ENCODE results near the gene BCOR.

BCOR gene

DNA sequence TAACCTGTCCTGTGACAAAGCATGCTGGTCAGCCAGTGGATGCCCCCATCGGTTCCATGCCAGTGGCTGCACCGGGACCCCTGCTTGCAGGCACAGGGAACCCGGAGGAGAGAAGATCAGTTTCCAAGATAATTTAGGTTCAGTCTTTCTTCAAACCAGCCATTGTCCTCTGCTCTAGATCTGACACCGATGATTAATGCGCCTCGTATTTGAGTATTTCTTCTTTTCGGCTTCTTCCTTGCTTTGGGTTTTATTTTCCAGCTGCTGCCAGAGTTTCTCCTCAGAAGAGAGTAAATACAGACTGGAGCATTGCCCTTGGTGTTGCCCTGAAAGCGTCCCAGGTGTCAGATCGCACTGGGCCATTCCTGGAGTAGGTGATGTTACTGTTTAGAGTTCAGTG lies 19.2 kb upstream of the BCOR start:
- no peak overlapping the region for H3K4me3 ChIP-seq (ENCODE audit: low read depth, low read length)

DNA sequence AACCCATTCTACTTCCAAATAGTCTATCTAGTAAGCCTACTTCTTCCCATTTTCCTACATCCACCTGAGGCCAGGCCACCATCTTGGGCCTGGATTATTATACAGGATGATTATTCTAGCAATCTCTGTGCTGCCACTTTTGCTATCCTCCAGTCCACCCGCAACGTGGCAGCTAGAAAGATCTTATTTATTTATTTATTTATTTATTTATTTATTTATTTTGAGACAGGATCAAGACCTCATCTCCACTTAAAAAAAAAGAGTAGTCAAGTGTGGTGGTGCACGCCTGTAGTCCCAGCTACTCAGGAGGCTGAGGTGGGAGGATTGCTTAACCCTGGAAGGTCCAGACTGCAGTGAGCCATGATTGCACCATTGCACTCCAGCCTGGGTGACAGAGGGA lies 15.2 kb upstream of the BCOR start:
- H3K4me3 ChIP-seq (ENCODE audit: low read depth, low read length) = no peak overlapping the region

DNA sequence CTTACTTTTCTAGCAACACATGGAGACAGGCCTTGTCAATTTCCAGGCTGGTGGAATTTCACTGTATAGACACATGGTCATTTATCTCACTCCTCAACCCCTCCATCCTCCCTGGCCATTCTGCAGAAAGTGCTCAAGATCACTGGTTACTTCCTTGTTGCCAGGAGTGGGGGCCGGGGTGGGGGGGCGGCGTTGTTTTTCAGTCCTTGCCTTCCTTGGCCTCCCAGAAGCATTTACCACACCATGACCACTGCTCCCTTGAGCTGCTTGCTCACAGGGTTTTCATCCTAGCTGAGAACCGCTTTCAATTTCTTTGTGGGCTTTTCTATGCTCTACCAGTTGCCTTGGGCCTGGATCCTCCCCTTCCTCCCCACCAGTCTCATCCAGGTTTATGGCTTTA lies 14.1 kb upstream of the BCOR start:
- H3K4me3 ChIP-seq (ENCODE audit: low read depth, low read length) = no peak overlapping the region

DNA sequence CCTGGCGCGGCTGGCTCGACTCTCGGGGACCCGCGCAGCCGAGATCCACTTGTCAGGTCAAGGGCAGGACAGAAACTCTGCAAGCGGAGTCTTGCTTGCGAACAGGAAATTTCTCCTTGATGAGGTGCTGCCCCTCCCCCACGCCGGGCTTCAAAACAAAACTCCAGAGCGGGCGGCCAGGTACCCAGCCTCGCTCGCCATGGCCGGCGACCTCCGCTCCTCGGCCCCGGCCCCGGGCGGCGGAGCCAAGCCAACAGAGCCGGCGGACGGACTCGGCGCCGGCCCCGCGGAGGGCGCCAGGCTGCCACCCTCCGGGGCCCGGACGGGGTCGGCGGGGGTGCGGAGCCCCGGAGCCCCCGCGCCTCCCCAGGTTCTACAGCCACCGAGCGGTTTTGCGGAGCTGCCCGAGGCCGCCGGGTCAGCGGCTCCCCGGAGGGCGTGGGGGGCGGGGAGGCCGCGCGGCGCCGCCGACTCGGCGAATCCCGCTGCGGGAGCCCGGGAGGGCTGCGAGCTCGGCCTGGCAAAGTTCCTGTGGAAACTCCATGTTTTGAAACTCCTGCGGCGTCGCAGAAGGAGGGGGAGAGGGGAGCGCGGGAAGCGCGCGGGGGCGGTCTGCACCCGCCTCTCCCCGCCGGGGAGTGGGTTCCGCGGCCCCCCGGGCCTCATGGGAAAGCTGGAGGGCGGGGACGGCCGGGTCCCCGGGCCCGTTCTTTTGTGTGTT lies 11.7 kb upstream of the BCOR start:
- H3K4me3 ChIP-seq (ENCODE audit: low read depth, low read length) = peak overlapping the region; percentile 33

DNA sequence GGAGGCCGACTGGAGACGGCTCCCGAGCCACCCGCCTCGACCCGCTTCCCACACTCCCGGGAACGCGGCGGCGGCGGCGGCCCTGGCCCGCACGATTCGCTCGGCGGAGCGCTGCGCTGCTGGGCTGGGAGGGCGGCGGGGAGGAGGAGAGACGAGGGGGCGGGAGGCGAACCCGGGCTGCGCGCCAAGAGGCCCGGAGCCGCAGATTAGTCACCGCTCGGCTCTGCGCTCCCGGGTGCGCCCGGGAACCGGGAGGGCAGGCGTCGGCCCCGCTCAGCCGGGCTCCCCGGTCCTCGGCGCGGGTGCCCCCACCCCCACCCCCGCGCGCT lies 11.2 kb upstream of the BCOR start:
- peak overlapping the region; percentile 33 for H3K4me3 ChIP-seq (ENCODE audit: low read depth, low read length)

DNA sequence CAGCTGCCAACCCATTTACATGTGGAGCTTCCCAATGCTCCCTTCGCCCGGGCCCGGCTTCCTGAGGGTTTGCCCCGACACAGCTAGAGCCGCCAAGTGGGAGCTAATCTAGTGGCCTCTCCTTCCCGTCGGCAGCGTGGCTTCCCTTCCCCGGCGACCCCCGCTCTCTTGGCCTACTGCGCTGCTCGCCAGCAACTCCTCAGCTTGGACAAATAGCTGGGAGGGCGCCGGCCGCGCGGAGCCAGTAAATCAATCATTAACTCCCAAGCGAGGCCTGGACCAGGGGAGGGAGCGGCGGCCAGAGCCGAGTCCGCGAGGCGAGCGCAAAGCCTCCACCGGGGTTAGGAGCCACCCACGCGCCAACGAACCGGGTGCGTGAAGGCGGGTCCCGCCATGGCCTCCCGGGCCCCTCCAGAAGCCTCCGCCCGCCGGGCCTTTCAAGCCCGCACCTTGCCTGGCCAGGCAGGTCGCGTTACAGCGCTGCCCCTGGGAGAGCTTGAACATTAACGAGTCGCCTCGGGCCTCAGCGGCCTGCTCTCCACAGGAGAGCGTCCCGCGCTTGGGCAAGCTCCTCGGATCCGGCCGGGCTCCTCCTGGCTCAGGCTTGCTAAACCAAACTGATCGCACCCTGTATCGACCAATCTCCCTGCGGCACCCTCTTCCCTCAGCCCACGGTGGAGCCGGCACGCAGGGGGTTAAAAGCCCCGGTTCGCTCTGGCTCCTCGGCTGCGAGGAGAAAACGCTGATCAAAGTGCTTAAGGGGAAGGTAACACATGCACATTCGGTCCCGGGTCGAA lies 10.6 kb upstream of the BCOR start:
- H3K4me3 ChIP-seq (ENCODE audit: low read depth, low read length) = peak overlapping the region; percentile 33

DNA sequence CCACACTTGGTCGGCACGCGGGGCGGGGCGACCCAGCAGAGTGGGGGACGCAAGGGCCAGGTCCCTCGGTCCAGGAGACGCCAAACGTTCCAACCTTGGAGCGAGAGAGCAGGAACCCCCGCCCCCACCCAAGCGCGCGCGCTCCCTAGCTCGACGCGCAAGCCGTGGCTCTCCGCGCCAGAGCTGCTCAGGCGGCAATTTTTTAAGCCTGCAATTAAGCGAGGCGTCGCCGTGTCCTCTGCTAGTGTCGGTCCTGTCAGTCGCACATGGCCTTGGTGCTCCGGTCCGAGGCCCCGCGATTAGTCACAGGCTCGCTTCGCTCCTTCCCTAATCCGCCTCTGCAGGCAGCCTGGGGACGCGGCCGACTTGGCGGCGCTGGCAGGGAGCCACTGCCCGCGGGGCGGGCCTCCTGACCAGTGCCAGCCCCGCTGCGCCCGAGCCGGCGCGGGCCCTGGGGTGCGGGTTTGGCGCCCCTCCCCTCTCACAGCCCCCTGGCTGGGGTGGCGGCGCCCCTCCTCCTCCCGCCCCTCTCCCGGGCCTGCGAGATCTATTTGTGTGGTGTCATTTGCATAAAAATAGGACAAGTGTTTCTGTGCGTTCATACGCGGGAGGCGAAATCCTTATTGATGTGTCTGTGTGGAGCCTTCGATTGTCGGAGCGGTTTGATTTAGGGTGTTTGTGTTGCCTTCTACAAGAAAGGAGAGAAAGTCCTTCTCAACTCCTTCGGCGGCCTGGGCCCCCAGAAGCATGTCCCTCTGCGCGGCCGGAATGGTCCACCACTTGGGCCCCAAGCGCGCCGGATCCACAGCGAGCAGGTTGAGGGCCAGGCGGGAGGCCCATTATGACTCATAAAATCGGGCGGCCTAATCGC lies 9.8 kb upstream of the BCOR start:
- peak overlapping the region; percentile 35 for H3K4me3 ChIP-seq (ENCODE audit: low read depth, low read length)

DNA sequence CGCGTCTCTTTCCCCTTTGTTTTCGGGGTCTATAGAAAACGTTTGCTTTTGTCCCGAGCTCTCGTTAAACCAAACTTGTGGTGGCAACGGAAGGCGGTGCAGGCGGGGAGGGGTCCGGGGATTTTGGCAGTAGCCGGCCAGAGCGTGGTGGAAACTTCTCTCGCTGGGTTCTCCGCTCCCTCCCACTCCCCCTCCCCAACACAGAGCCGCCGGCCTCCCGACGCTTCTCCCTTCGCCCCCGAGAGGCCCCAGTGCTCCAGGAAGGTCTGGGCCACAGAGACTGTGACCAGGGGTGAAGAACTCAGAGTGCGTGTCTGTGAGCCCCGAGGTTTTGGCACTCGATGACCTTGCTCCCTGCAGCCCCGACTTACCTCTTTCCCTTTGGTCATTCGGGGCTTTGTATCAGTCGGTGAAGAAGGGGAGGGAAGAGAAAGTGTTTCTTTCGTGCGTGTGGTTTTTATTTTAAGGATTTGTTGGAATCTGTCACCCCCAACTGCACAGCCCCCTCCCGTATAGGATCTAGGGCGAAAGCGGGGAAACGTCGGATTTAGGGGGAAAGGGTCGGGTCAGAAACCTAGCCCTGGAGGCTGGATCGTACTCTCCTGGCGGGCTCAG lies 9.0 kb upstream of the BCOR start:
- H3K4me3 ChIP-seq (ENCODE audit: low read depth, low read length) = peak overlapping the region; percentile 35

DNA sequence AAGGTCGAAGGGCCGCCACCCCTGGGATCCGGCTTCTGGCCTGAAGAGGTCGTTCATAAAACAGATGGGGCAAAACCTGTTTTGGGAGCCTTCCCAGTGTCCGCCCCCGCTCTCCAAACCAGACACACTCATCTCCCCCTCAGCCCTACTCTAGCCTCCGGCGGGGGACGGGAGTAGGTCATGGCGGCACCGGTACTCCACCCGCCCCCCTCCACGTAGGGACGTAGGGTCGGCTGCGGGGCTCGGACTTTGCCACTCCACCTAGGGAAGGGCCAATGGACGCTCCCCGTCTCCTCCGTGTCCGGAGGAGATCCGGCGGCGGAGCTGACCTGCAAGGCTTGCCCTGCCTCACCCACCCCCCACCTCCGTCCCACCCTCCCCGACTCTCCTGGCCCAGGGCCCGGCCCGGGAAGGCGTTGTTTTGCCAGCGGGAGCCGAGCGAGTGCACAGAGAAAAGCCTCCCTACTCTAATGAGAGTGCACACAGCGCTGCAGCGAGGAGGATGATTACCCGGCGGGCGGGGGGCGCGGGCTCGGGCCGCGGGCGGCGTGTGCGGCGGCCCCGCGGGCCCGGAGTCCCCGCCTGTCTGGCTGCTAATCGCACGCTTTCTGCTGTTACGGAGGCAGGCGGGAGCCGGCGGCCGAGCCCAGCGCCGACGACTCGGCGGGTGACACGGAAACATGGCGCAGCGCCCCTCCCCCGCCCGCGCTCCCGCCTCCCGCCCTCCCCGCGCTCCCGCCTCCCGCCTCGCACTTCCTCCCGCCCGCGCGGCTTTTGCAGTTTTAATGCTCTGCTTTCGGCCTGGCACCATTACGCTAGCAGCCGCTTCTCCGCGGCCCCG lies 8.3 kb upstream of the BCOR start:
- peak overlapping the region; percentile 35 for H3K4me3 ChIP-seq (ENCODE audit: low read depth, low read length)

DNA sequence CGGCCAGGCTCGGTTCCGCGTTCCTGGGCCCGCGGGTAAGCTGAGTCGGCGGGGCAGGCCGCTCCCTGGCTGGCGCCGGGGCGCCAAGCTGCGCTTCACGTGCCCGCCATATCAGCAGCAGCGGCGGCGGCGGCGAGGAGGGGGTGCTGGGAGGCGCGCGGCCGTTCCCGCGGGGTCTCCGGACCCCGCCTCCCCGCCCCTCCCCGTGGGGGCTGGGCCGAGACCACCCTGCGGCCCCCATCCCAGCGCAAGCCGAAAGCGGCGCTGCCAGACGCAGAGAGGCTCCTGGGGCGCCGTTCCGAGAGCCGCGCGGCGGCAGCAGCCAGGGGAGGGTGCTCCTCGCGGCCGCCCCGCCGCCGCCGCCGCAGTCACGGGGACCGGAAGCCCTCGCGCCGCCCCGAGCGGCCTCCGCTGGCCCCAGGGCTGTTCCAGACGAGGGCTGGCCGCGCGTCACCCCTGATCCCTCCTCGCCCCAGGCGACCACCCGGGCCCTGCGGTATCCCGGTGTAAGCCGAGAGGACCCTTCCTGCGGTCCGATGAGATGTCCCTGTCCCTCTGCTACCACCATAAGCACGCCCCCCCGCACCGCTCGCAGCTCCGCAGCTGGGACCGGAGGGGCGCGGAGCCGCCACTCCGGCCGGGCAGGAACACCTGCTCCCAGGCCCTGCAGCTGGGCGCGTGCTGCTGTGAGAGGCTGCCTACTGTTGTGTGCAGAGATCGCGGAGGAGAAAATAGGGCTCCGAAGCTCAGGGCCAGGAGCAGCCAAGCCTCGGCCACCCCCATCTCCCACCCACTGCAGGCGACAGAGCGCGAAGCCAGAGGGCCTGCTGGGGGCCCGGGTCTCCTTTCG lies 7.5 kb upstream of the BCOR start:
- H3K4me3 ChIP-seq (ENCODE audit: low read depth, low read length) = peak overlapping the region; percentile 29

DNA sequence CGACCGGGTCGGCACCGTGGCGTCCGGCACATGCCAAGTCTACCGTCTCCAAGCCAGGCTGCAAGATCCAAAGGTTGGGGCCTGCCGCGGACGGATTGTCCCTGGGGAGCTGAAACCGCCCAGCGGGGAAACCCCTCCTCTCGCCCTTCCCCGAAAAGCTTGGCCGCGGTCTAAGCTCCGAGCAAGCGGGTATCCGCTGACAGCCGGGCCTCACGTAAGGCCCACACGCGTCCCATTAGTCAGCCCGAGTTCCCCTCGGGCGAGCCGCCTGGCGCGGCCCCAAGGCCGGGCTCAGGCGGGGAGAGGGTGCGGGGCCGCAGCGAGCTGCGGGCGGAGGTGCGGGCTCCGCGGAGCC lies 6.8 kb upstream of the BCOR start:
- H3K4me3 ChIP-seq (ENCODE audit: low read depth, low read length) = peak overlapping the region; percentile 29

DNA sequence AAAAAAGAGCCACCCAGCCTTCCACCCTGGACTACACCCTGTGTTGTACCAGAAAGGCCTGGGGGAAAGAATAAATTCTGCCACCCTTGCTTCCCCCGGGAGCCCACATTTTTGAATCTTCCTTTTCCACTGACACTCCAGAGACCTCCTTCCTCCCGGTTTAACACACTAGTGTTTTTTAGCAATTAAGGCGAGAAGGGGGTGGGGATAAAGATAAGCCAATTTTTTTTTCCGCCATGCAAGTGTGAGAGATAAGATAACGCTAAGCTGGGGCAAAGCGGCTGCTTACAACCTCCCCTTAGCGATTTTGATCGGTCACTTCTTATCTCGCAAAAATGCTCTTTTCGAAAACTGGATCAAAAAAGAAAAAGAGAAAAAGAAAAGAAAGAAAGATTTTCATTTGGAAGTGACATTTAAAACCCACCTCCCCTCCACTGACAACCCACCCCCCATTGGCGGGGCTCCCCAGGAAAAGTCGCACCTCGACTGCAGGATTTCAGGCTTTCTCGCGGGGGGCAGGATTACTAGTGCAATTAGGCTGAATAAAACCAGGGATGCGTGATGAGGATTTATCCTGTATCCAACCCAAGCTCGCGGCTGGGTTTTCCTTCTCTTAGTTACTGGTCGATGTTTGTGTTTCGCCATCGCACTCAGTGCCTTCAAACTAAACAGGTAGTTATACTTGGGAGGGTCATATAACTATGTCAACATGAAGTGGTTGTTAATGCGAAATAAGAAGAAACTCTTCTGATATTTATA lies 6.0 kb upstream of the BCOR start:
- peak overlapping the region; percentile 8 for H3K4me3 ChIP-seq (ENCODE audit: low read depth, low read length)

DNA sequence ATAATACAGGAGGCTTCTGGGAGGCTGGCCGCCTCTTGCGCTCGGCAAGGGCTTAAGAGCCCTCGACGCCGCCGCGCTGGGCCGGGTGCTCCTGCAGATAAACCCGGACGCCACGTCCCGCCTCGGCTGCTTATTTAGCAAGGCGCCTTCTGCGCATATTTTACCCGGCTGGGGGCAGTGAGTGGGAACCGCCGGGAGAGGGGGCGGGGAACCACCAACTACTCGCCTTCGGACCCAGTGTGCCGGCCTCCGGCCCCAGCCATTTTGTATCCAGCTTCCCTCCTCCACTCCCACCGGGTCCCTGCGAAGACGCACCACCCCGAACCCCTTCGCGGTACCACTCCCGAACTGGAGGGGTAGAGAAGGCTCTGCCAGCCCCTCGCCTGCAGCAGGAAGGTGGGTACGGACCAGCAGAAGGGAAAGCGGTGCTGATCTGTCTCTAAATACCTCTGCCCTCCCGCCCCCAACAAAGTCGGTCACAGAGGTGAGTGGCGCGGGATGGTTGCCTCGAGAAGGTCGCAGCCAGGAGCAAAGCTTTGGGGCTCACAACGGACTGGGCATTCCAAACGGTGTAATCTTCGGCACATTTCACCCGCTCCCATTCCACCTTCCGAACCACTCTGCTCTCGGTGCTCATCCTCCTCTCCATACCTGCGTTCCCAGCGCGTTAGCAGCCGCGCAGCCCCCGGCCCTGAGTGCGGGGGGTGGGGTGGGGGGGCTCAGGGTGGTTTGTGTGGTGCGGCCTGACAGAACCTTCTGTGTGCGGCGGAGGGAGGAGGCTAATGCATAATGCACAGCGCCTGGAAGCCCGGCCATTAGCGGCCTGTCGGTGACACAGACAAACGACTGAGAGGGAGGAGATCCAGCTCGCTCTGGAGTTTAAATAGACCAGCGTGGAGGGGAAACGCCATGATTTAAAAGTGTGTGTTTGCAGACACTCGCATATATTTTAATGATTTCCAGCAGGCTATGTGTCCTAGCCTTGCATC lies 4.9 kb upstream of the BCOR start:
- H3K4me3 ChIP-seq (ENCODE audit: low read depth, low read length) = peak overlapping the region; percentile 24

DNA sequence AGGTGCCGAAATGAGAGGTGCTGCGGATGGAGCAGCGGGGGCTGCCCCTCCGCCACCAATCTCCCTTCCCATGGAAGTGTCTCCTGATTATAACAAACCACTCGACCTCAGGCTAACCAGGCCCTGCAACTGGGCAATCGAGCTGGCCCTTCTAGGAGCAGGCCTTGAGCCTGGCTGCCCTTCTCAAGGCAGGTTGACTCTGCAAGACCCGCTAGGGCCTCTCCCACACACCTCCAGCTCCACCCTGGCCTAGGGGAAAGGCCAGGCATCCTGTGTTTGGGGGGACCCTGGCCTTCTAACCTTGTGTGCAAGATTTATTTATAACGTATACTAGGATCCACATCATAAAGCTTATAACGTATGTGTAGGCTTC lies 3.7 kb upstream of the BCOR start:
- H3K4me3 ChIP-seq (ENCODE audit: low read depth, low read length) = no peak overlapping the region

DNA sequence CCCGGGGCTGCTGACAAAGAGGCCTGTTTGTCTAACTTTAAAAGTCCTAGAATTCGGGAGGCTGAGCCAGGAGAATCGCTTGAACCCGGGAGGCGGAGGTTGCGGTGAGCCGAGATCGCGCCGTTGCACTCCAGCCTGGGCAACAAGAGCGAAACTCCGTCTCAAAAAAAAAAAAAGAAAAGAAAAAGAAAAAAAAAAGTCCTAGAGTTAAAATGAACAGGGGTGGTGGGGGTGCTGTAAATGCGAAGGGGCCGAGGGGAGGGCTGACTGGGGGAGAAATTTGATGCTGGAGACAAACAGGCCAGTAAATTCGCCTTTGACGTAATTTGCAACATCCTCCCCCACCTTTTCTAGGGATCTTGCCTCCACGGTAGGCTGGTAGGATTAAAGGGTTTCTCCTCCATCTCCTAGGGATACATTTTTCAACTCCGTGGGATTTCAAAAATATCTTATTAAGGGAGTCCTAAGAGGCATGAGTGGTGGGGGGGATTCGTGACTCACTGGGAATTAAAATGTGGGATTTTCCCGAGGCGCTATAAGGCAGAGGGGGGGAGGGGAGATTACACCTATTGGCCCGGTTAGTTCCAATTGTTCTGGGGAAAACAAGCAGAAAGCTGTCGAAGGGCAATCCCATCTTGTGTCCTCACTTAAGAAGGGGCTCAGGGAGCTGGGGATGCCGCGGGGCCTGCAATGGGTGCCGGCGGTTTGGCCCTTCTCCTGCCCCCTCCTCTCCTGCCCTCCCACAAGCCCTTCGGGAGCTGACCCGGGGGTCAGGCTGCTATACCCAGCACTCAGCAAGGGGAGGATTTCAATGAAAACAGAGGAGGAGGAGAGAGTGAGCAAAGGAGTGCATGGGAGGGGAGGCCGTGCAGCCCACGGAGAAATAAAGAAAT lies 3.0 kb upstream of the BCOR start:
- no peak overlapping the region for H3K4me3 ChIP-seq (ENCODE audit: low read depth, low read length)

DNA sequence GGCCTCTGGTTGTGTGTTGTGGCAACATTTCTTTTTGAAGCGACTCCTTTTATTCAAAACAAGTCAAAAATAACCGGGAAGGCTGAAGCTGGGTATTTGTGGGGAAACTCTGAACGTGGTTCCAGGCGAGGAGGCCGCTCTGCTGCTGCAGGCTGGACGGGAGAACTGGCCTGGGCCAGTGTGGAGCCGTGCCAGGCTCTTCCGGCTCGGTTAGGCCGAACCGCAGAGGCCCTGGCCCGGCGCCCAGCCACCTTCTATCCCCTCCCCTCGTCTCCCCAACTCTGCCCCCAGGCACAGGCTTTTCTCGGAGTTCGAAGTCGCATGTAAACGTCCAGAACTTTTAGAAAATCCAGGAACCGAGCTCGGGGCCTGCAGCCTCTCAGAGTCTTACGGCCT lies 2.4 kb upstream of the BCOR start:
- no peak overlapping the region for H3K4me3 ChIP-seq (ENCODE audit: low read depth, low read length)
